GM19099 (cell line): ENCODE results near the gene CDK16.

Source experiments
- POLR2A ChIP-seq: IDR thresholded peaks from 3 replicates; pipeline ENCODE4 v1.6.1; 2011; ENCODE audit warnings: low read depth; ENCODE audit not compliant: insufficient read length; ENCODE audit errors: extremely low read depth

CDK16 gene

DNA sequence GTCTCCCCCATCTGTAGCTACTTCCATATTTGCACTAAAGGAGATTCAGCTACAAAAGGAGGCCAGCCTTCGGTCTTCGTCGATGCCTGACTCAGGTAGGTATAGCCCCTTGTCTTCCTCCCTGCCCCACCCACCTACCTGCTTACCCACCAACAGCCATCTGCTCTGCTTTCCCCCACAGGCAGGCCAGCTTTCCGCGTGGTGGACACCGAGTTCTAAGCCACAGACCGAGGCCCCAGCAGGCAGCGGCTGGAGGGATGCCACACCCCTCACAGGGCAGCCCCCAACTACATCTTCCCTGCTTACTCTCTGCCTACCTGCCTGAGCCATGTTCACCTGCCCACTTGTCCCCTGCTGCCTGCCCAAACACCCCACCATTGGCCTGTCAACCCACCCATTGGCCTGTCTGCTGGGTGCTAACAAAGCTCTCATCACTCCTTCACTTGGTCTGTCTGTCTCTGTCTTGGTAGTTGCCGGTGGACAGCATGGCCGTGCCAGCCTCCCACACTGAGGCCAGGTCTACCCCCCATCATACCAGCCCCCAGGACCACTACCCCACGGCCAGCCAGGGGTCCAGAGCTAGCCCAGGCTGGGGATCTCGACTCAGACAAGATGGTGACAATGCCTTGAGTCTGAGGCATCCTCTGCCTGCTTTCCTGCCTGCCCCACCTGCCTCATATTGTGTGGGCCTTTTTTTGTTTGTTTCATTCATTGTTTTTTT is 10.2 kb downstream of the CDK16 start:
- TF ChIP-seq POLR2A: no peak

DNA sequence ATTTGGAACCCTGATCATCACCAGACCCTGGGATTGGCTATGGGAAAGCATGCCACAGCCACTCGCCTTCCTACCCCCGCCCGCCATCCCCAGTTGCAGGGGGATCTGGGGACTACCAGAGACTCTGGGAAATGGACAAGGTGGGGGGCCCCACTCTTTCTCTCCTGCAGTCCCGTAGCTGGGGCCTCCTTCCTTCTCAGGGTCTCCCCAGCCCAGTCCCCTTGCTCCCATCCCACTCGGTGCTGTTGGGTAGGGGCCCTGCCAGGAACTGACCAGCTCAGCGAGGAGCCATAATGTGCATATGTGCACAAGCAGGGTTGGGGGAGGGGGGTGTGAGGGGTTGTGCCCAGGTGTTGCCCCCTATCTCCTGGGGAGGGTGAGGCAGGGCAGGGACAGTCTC is 10.9 kb downstream of the CDK16 start:
- no peak for TF ChIP-seq POLR2A

DNA sequence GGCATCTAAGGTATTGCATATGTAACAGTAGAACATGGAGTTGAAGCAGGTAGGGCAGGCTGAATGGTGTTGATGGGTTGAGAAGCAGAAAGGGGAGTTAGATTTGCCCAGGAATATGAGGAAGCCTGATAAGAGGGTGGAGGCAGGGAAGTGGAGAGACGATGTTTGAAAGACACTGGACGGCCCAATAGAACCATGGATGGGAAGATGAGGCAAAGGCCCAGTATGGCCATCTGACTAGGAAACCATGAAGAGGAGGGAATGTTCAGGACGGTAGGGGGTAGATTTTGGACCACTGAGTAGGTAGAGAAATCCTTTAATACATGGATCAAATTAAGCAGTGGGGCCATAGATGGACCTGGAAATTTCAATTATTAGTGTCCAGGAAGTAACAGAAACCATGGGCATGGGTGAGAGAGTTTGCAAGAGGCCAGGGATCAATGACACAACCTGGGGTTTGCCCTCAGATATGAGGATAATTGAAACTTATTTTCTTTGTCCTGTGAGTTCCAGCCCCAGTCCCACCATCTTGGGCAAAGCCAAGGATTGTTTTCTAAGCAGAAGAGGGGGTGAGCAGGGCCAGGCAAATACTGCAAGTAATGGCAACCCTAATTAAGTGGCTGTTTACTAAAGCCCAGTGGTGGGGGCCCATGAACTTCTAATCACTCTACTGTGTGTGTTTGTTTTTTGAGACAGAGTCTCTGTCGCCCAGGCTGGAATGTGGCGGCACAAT is 11.8 kb downstream of the CDK16 start:
- no peak for TF ChIP-seq POLR2A

DNA sequence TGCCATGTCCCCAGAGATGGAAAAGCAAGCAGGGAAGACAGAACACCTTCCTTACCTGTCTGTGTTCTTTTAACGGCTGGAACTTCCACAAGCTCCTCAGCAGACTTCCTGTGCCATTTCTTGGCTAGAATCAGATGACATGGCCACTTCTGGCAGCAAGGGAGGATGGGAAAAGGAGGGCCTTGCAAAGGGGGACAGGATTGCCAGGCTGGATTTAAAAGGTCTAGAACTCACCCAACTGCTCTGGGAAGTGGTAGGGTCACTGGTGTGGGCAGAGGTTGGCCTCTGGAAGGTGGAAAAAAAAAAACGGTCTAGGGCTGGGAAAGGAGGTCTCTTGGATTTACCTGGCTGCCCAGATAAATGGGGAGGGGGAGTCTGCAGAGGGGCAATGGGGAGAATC is 12.7 kb downstream of the CDK16 start:
- no peak for TF ChIP-seq POLR2A

DNA sequence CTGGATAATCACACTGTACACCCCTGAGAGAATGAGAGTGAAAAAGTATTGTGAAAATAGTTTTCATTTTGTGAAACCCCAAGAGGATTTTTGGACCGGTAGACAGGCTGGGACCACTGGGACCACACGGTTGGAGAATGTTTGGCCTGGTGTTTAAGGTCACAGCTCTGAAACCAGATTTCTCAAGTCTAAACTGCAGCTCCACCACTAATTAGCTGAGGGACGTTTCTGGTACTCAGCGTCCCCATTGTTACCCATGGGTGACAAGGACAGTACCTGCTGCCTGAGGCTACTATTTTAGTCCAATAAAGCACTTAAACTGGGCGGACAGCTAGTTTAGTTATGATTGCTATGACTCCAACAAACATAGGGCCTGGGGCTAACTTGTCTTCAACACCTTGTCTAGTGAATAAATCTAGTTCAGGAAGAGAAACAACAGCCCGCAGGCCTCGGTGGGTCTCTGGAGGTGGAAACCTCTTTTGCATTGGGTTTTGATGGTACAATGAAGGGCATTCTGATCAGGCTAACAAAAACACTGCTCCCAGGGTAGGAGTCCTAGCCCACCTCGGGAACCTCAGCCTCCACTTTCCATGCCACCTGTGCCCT is 13.8 kb downstream of the CDK16 start:
- TF ChIP-seq POLR2A: no peak

DNA sequence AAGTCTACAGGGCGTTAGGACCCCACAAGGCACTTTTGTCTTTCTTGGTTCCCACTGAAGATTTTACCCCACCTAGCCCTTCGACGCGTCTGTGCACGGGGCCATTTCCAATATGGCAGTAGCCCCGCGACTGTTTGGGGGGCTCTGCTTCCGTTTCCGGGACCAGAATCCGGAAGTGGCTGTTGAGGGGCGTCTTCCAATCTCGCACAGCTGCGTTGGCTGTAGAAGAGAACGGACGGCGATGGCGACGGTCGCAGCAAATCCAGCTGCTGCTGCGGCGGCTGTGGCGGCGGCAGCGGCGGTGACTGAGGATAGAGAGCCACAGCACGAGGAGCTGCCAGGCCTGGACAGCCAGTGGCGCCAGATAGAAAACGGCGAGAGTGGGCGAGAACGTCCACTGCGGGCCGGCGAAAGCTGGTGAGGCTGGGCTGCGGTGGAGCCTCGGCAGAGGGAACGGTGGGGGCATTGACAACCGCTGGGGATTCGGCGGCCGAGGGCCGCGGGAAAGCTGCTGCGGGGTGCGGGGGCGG is 14.4 kb downstream of the CDK16 start, which contains the start of gene USP11:
Gene USP11, plus strand, starts transcription at position 207 of the 530 bp plus-strand sequence. Its CDS starts 35 bp downstream, at position 242.
- TF ChIP-seq POLR2A: peak; percentile 80

DNA sequence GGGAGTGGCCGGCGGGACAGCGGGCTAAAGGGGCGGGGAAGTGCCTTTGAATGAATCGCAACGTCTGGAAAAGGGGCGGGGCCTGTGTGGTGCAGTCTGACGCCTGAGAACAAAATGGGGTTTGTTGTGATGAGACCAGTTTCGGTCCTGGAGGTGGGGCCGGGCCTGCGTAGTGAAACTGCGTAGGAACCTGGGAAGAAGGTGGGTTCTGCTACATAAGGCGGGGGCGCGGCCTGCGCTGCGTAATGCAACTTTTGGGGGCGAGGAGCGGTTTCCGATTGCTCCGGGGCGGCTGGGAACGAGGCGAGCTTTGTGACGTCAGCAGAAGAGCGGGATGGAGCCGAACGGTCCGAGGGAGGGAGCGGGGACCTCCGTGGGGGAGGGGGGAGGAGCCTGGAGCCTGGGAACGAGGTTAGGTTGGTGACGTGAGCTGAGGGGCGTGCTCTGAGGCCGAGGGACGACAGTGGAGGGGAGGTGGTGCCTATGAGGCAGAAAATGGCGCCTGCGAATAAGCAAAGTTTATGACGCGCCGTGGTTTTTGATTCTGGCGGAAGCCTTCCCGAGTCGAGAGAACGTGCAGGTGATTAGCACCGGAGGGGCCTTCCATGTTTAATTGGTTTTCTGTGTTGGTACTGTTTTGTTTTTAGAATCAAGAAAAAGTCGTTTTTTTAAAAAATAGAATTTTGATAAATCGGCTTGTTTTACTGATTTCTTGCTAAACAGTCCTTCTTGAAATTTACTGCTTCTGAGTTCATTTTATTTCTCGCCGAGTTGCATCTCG is 15.0 kb downstream of the CDK16 start:
- TF ChIP-seq POLR2A: peak; percentile 64

DNA sequence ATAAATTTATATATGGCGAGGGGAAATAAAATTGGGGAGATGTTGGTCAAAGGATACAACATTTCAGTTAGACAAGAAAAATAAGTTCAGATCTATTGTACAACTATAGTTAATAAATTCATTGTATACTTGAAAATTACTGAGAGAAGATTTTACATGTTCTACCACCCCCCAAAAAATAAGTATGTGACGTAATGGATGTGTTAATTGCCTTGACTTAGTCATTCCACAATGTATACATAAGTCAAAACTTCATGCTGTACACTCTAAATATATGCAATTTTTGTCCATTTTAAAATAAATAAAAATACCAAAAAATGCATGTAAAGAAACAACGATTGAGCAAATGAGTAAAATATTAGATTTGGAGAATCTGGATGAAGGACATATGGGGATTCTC is 16.1 kb downstream of the CDK16 start:
- TF ChIP-seq POLR2A: no peak

DNA sequence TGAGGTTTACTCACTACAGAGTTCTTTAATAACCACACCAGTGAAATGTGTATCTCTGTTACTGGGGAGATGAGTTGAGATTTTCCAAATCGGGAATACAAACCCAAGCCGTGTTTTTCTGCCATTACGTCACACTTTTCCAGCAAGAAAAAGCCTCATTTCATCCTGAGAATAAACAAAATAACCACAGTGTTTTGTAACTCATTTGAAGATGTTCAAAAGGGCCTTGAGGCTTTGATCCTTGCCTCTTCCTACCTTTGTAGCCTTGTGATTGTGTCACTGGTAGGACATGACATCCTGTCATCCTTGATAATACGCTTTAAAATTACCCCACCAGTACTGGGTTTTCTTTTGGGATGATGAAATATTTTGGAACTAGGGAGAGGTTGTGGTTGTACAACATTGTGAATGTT is 17.2 kb downstream of the CDK16 start:
- no peak for TF ChIP-seq POLR2A

DNA sequence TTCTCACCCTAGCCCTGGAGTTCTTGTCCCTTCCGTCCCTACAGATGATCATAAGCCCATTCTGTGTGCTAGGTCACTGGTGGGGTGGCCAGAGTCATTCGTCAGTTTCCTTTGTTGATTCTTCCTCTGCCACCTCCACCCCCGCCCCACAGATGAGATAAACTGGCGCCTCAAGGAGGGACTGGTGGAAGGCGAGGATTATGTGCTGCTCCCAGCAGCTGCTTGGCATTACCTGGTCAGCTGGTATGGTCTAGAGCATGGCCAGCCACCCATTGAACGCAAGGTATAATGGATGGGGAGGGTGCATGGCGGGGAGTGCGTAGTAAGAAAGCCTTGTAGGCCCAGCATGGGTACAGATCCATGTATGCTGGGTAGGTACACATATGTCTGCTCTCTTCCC is 20.7 kb downstream of the CDK16 start:
- TF ChIP-seq POLR2A: no peak

DNA sequence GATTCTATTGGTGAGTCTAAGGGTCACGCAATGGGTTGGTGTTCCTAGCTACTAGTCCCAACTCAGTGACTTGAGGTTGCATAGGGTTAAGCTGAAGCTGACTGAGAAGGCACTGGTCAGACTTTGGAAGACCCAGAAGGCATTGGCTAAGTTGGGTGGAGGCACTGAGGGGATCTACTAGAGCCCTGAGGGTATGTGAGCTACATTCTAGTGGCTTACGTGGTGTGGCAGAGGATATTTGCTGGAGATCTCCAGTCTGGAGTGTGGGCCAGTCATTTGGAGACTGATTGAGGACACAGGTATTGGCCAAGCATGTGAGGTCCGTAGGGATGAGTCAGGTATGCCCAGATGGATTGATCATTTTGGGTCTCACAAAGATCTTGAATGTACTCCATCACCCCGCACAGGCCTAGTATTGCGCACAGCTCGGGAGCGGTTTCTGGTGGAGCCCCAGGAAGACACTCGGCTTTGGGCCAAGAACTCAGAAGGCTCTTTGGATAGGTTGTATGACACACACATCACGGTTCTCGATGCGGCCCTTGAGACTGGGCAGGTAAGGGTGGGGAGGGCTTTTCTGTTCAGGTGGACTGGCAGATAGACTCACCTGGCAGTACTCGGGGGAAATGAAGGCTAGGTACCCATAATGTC is 21.5 kb downstream of the CDK16 start:
- TF ChIP-seq POLR2A: no peak

DNA sequence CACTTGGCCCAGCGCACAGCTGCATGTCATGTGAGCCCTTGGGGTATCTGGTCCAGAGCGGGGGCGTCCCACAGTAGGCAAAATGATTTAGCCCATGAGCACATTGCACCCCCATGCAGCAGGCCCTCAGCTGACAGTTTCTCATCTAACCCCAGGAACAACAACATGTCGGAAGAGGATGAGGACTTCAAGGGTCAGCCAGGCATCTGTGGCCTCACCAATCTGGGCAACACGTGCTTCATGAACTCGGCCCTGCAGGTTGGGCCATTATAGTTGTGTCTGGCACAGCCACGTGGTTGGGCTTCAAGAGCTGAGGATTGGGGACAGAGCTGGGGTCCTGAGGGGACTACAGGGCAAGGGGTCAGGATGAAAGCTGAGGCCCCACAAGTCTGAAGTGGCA is 22.1 kb downstream of the CDK16 start:
- no peak for TF ChIP-seq POLR2A

DNA sequence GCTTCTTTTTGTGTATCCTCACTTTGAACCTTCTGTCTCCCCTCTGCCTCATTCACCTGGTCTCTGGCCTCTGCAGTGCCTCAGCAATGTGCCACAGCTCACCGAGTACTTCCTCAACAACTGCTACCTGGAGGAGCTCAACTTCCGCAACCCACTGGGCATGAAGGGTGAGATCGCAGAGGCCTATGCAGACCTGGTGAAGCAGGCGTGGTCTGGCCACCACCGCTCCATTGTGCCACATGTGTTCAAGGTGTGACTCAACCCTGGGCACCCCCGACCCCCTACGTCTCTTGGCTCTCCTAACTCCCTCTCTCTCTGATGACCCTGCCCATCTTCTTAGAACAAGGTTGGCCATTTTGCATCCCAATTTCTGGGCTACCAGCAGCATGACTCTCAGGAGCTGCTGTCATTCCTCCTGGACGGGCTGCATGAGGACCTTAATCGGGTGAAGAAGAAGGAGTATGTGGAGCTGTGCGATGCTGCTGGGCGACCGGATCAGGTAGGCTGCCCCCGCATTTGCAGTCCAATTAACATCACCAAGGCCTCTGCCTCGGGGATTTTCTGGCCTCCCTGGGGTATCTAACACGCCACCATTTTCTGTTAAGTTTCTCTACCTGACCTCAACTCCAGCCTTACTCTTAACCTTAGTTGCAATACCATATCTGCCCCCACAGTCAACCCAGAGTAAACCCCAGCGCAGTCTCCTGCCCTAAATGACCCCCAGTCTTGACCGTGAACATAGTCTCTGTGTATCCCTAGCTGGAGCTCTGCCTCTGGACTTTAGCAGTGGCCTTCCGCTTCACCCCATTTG is 22.9 kb downstream of the CDK16 start:
- TF ChIP-seq POLR2A: no peak

DNA sequence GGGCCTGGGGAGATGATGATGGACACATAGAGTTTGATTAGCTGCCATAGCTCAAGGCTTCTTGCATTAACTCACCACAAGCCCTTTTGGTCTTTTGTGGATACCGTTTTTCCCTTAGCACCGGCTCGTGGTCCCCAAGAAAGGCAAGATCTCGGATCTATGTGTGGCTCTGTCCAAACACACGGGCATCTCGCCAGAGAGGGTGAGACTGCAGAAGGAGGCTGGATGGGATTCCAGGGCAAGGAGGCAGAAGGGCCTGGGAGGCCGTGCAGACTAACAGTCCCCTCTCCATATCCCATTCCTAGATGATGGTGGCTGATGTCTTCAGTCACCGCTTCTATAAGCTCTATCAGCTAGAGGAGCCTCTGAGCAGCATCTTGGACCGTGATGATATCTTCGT is 23.8 kb downstream of the CDK16 start:
- no peak for TF ChIP-seq POLR2A

DNA sequence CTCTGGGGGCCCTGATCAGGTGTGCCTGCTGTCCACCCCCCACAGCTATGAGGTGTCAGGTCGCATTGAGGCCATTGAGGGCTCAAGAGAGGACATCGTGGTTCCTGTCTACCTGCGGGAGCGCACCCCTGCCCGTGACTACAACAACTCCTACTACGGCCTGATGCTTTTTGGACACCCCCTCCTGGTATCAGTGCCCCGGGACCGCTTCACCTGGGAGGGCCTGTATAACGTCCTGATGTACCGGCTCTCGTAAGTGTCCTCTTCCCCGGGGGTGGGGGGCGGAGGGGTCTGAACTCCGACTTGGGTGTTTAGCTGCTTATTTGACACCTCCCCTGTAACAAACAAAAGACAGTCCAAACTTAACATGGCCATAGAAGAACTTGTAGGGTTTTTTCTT is 24.9 kb downstream of the CDK16 start:
- no peak for TF ChIP-seq POLR2A
